Measurements from ENCODE around the gene GADD45GIP1.

GADD45GIP1 gene

DNA sequence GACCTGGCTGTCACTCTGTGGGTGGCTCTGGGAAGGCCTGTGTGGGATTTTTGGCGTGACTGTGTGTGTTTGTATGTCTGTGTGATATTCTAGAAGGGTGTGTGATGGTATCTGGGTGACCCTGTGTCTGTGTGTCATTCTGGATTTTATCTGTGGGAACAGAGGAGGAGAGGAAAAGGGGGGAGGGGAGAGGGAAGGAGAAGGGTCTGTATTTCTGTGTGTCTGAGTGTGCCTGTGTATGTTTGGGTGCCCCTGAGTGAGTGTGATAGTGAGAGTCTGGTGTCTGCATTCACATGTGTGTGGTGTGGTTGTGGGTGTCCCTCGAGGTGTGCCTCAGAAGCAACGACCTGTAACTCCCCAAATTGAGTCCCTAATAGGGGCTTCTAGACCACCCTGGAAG is 30.2 kb upstream of the GADD45GIP1 start:
- H3F3A ChIP-seq (ENCODE audit: control insufficient read depth, insufficient read depth), result no peaks in the 10 kb centered on the region
- H3K4me1 ChIP-seq (ENCODE audit: control insufficient read depth, low read length), result peaks cover 4% of the 10 kb centered on the region
- H4K20me1 ChIP-seq (ENCODE audit: control insufficient read depth, insufficient read depth, low read depth, low read length), result no peaks in the 10 kb centered on the region
- peaks cover 23% of the 10 kb centered on the region for H3K27me3 ChIP-seq (ENCODE audit: control insufficient read depth, low read length)
- no peak overlapping the region for H3K4me3 ChIP-seq (ENCODE audit: low read length)
- no peaks in the 10 kb centered on the region for H3K79me2 ChIP-seq (ENCODE audit: control insufficient read depth, low read length)
- H3K4me2 ChIP-seq (ENCODE audit: low read length), result no peak overlapping the region
- H3K36me3 ChIP-seq (ENCODE audit: control insufficient read depth, low read length), result no peaks in the 10 kb centered on the region
- peaks cover 2% of the 10 kb centered on the region; the same call in 1 of the 2 replicates for H3K9me3 ChIP-seq (ENCODE audit: control insufficient read depth, insufficient read depth, low read length)
- H3K27ac ChIP-seq (ENCODE audit: low read depth, low read length), result no peak overlapping the region
- H3K9me2 ChIP-seq (replicated peaks; ENCODE audit: control insufficient read depth, low read length), result no peaks in the 10 kb centered on the region
- no peak for TF ChIP-seq EZH2phosphoT487 (IDR thresholded peaks at IDR 0.05; ENCODE audit: borderline replicate concordance, low read length)
- TF ChIP-seq, protein P1, sequence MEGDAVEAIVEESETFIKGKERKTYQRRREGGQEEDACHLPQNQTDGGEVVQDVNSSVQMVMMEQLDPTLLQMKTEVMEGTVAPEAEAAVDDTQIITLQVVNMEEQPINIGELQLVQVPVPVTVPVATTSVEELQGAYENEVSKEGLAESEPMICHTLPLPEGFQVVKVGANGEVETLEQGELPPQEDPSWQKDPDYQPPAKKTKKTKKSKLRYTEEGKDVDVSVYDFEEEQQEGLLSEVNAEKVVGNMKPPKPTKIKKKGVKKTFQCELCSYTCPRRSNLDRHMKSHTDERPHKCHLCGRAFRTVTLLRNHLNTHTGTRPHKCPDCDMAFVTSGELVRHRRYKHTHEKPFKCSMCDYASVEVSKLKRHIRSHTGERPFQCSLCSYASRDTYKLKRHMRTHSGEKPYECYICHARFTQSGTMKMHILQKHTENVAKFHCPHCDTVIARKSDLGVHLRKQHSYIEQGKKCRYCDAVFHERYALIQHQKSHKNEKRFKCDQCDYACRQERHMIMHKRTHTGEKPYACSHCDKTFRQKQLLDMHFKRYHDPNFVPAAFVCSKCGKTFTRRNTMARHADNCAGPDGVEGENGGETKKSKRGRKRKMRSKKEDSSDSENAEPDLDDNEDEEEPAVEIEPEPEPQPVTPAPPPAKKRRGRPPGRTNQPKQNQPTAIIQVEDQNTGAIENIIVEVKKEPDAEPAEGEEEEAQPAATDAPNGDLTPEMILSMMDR (IDR thresholded peaks at IDR 0.05; ENCODE audit: low read depth, low read length, poor library complexity, severe bottlenecking), result no peak

DNA sequence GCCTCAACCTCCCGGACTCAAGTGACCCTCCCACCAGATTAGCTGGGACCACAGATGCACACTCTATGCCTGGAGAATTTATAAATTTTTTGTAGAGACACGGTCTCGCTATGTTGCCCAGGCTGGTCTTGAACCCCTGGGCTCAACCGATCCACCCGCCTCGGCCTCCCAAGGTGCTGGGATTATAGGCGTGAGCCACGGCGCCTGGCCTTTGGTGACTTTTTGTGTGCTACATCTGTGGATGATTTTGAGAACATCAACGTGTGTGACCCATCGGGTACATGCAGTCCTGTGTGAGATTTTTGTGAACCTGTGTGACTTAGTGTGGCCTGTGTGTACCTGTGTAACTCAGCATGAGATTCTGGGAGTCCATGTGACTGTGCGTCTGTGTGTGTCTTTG is 29.7 kb upstream of the GADD45GIP1 start:
- Histone ChIP-seq H3F3A (ENCODE audit: control insufficient read depth, insufficient read depth) (no peaks in the 10 kb centered on the region), H3K9me3 (ENCODE audit: control insufficient read depth, insufficient read depth, low read length) (peaks cover 2% of the 10 kb centered on the region; the same call in 1 of the 2 replicates), H3K9me2 (replicated peaks; ENCODE audit: control insufficient read depth, low read length) (no peaks in the 10 kb centered on the region), H3K27ac (ENCODE audit: low read depth, low read length) (no peak overlapping the region), H3K36me3 (ENCODE audit: control insufficient read depth, low read length) (no peaks in the 10 kb centered on the region), H3K27me3 (ENCODE audit: control insufficient read depth, low read length) (peaks cover 24% of the 10 kb centered on the region), H3K4me2 (ENCODE audit: low read length) (no peak overlapping the region), H3K4me3 (ENCODE audit: low read length) (no peak overlapping the region), H3K4me1 (ENCODE audit: control insufficient read depth, low read length) (peaks cover 4% of the 10 kb centered on the region), H3K79me2 (ENCODE audit: control insufficient read depth, low read length) (no peaks in the 10 kb centered on the region), H4K20me1 (ENCODE audit: control insufficient read depth, insufficient read depth, low read depth, low read length) (no peaks in the 10 kb centered on the region)
- TF ChIP-seq EZH2phosphoT487 (IDR thresholded peaks at IDR 0.05; ENCODE audit: borderline replicate concordance, low read length), result no peak
- TF ChIP-seq, protein P1 (IDR thresholded peaks at IDR 0.05; ENCODE audit: low read depth, low read length, poor library complexity, severe bottlenecking), result no peak

DNA sequence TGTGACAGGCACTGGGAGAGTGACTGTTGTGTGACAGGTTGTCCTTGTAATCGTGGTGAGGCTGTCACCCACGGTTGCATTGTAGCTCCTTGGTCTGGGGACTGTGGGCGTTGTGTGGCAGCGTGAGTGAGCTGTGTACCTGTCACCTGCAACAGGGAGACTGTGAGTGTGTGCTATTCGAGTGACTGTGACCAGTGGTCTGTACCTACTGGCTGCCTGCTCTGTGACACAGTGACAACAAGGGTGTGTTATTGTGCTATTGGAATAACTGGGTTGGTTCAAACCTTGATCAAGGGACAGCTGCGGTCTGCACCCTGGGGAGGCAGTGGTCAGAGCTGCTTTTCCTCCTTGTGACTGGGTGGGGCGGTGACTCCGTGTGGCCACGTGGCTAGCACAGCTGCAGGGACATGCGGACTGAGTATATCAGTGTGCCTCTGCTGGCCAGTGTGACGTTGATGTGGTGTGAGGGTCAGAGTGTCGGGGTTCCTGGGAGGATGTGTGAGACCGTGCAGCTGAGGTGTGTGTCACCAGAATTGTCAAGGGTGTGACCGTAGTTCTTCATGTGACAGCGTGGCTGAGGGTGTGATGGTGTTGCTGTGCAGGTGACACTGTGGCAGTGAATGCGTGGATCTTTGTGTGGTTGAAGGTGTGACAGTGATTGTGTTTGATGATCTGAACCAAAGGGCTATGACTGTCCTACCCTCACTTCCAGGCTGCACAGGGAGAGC is 28.2 kb upstream of the GADD45GIP1 start:
- Histone ChIP-seq H3K4me2 (ENCODE audit: low read length) (no peak overlapping the region), H3K4me3 (ENCODE audit: low read length) (no peak overlapping the region), H3K79me2 (ENCODE audit: control insufficient read depth, low read length) (no peaks in the 10 kb centered on the region), H3K36me3 (ENCODE audit: control insufficient read depth, low read length) (no peaks in the 10 kb centered on the region), H3K9me3 (ENCODE audit: control insufficient read depth, insufficient read depth, low read length) (peaks cover 2% of the 10 kb centered on the region; the same call in 1 of the 2 replicates), H3K27ac (ENCODE audit: low read depth, low read length) (no peak overlapping the region), H3K4me1 (ENCODE audit: control insufficient read depth, low read length) (peaks cover 4% of the 10 kb centered on the region), H3F3A (ENCODE audit: control insufficient read depth, insufficient read depth) (no peaks in the 10 kb centered on the region), H3K9me2 (replicated peaks; ENCODE audit: control insufficient read depth, low read length) (no peaks in the 10 kb centered on the region), H3K27me3 (ENCODE audit: control insufficient read depth, low read length) (peaks cover 24% of the 10 kb centered on the region), H4K20me1 (ENCODE audit: control insufficient read depth, insufficient read depth, low read depth, low read length) (no peaks in the 10 kb centered on the region)
- TF ChIP-seq EZH2phosphoT487 (IDR thresholded peaks at IDR 0.05; ENCODE audit: borderline replicate concordance, low read length), result no peak
- TF ChIP-seq, protein P1 (IDR thresholded peaks at IDR 0.05; ENCODE audit: low read depth, low read length, poor library complexity, severe bottlenecking), result no peak
